Loucy (cell line): ENCODE measurements around the gene SNTA1.

Source experiments
- EZH2phosphoT487 ChIP-seq: fragments of 200-600 bp; IDR thresholded peaks from 2 replicates; pipeline ENCODE4 v1.6.1; 2018; ENCODE audit warnings: antibody characterized with exemption, mild to moderate bottlenecking, moderate library complexity, borderline replicate concordance
- TF ChIP-seq, protein P1 (sequence below): fragments of 200-600 bp; sonication (generic); conservative IDR thresholded peaks from 2 replicates; pipeline ENCODE4 v1.5.1; 2014; ENCODE audit warnings: mild to moderate bottlenecking, antibody characterized with exemption, low read length

DNA sequence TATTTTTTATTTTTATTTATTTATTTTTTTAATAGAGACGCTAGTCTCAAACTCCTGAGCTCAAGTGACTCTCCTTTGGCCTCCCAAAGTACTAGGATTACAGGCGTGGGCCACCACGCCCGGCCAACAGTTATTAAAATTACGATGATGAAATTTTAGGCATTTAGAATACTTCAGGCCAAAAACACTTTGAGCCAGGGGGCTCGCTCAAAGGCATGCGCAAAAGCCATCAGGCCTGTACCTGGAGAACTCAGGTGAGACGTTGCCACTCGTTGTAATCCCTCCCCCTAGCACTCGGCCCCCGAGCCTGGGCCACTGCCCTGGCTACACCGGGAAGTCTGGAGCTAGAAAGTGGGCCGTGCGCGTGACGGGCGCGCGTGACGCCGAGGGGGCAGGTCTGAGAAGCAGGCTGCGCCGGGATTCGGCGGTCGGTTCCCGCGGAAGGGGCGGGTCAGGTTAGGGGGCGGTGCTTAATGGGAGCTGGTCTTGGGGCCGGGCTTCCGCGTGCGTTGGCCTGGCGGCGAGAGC, 46.0 kb upstream of the SNTA1 start:
- TF ChIP-seq, protein P1, sequence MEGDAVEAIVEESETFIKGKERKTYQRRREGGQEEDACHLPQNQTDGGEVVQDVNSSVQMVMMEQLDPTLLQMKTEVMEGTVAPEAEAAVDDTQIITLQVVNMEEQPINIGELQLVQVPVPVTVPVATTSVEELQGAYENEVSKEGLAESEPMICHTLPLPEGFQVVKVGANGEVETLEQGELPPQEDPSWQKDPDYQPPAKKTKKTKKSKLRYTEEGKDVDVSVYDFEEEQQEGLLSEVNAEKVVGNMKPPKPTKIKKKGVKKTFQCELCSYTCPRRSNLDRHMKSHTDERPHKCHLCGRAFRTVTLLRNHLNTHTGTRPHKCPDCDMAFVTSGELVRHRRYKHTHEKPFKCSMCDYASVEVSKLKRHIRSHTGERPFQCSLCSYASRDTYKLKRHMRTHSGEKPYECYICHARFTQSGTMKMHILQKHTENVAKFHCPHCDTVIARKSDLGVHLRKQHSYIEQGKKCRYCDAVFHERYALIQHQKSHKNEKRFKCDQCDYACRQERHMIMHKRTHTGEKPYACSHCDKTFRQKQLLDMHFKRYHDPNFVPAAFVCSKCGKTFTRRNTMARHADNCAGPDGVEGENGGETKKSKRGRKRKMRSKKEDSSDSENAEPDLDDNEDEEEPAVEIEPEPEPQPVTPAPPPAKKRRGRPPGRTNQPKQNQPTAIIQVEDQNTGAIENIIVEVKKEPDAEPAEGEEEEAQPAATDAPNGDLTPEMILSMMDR: no peak
- no peak for TF ChIP-seq EZH2phosphoT487
